ENCODE data around the gene UBAC2. TPM values are rescaled to one million over a fixed set of nuclear protein-coding genes. Genes with fewer than 3 reads are reported as not detected.
"Not testable (repeated sequence)": the region's sequence is repeated elsewhere in the genome, so short reads cannot be mapped to it uniquely, and the experiment has no call there.

Gene UBAC2
- polyA plus RNA-seq, 3 donors = 59.6 to 113 (median 96.7) TPM

DNA sequence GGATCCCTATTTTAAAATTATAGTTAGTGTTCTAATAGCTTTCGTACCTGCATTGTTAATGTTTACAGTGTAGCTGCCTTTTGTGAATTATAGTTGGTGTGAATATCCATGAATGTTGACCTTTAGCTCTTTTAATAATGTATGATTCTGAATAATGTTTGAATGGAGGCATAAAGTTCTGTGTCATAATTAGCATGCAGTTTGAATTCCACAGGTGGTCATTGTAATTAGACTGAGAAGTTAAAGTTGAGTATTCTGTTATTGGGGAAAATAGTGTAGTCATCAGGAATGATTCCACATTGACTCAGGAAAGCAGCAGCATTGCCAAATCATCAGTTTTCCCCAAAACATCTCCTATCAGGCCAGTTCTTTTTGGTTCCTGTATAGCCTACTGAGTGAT is 45.4 kb downstream of the UBAC2 start:
- H3K9me3 Mint-ChIP-seq = peaks cover 0 to 2% (median 0%) of the 10 kb centered on the region in 7 donors
- no peaks in the 10 kb centered on the region for H3K27me3 ChIP-seq (ENCODE audit: control insufficient read depth in 2 of 2, insufficient read depth in 2 of 2, low read length in 2 of 2)
- no peak overlapping the region for H3K4me3 ChIP-seq (replicated peaks in 1 of 3; ENCODE audit: low read depth in 2 of 3, low read length in 3 of 3)
- WGBS (ENCODE audit: insufficient coverage) = 100% methylated on average over 1 of the region's 1 CpG
- H3K9me3 ChIP-seq (replicated peaks in 1 of 2; ENCODE audit: control insufficient read depth in 1 of 2, insufficient read depth in 1 of 2, low read length in 2 of 2) = no peaks in the 10 kb centered on the region
- peaks cover 47 to 54% of the 10 kb centered on the region in 2 donors for H3K36me3 Mint-ChIP-seq
- intact Hi-C loops (cut with micrococcal nuclease) = no loop called here
- H3K4me1 Mint-ChIP-seq = peaks cover 13% of the 10 kb centered on the region
- H4K20me1 ChIP-seq (ENCODE audit: insufficient read depth, low read length) = no peaks in the 10 kb centered on the region
- H3K27ac ChIP-seq (ENCODE audit: low read depth in 1 of 2, low read length in 2 of 2) = no peak overlapping the region
- peaks cover 0 to 2% (median 0%) of the 10 kb centered on the region in 3 donors for H3K27me3 Mint-ChIP-seq (ENCODE audit: low read depth in 3 of 3)
- H3K4me2 ChIP-seq (replicated peaks; ENCODE audit: extremely low read depth, low read length, poor library complexity, severe bottlenecking) = no peak overlapping the region
- peaks cover 16 to 66% of the 10 kb centered on the region in 2 donors for H3K36me3 ChIP-seq (replicated peaks in 1 of 2; ENCODE audit: control insufficient read depth in 1 of 2, insufficient read depth in 2 of 2, low read length in 2 of 2)
- H3K9ac ChIP-seq (ENCODE audit: insufficient read depth, low read length, poor library complexity, severe bottlenecking) = no peak overlapping the region
- H3K4me1 ChIP-seq (ENCODE audit: control insufficient read depth in 1 of 2, insufficient read depth in 2 of 2, low read length in 2 of 2) = peaks cover 0 to 2% of the 10 kb centered on the region in 2 donors
- no peak overlapping the region for H3K27ac Mint-ChIP-seq
- DNase-seq = no peak
- H2AFZ ChIP-seq (ENCODE audit: insufficient read depth, low read depth, low read length, poor library complexity, severe bottlenecking) = no peak overlapping the region
- TF ChIP-seq, protein P1, sequence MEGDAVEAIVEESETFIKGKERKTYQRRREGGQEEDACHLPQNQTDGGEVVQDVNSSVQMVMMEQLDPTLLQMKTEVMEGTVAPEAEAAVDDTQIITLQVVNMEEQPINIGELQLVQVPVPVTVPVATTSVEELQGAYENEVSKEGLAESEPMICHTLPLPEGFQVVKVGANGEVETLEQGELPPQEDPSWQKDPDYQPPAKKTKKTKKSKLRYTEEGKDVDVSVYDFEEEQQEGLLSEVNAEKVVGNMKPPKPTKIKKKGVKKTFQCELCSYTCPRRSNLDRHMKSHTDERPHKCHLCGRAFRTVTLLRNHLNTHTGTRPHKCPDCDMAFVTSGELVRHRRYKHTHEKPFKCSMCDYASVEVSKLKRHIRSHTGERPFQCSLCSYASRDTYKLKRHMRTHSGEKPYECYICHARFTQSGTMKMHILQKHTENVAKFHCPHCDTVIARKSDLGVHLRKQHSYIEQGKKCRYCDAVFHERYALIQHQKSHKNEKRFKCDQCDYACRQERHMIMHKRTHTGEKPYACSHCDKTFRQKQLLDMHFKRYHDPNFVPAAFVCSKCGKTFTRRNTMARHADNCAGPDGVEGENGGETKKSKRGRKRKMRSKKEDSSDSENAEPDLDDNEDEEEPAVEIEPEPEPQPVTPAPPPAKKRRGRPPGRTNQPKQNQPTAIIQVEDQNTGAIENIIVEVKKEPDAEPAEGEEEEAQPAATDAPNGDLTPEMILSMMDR (IDR thresholded peaks at IDR 0.05) = no peak
- H3K4me3 Mint-ChIP-seq = no peak overlapping the region
- peaks cover 61% of the 10 kb centered on the region for H3K79me2 ChIP-seq (ENCODE audit: insufficient read depth, low read length)

DNA sequence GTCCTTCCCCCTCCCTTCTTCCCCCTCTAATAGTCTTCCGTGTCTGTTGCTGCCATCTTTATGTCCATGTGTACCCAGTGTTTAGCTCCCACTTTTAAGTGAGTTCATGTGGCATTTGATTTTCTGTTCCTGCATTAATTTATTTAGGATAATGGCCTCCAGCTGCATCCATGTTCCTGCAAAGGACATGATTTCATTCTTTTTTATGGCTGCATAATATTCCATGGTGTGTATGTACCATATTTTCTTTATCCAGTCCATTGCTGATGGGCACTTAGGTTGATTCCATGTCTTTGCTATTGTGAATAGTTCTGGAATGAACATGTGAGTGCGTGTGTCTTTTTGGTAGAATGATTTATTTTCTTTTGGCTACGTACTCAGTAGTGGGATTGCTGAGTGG is 48.5 kb downstream of the UBAC2 start:
- H3K9me3 ChIP-seq (replicated peaks in 1 of 2; ENCODE audit: control insufficient read depth in 1 of 2, insufficient read depth in 1 of 2, low read length in 2 of 2); H3K27ac Mint-ChIP-seq; H3K9me3 Mint-ChIP-seq; H3K27me3 ChIP-seq (ENCODE audit: control insufficient read depth in 2 of 2, insufficient read depth in 2 of 2, low read length in 2 of 2); intact Hi-C loops (cut with micrococcal nuclease); H3K27me3 Mint-ChIP-seq (ENCODE audit: low read depth in 3 of 3); H3K9ac ChIP-seq (ENCODE audit: insufficient read depth, low read length, poor library complexity, severe bottlenecking); H4K20me1 ChIP-seq (ENCODE audit: insufficient read depth, low read length); H3K4me3 ChIP-seq (replicated peaks in 1 of 3; ENCODE audit: low read depth in 2 of 3, low read length in 3 of 3); H2AFZ ChIP-seq (ENCODE audit: insufficient read depth, low read depth, low read length, poor library complexity, severe bottlenecking); H3K4me2 ChIP-seq (replicated peaks; ENCODE audit: extremely low read depth, low read length, poor library complexity, severe bottlenecking); H3K4me3 Mint-ChIP-seq; DNase-seq; H3K27ac ChIP-seq (ENCODE audit: low read depth in 1 of 2, low read length in 2 of 2): not testable (repeated sequence)
- WGBS (ENCODE audit: insufficient coverage) = 100% methylated on average over 3 of the region's 3 CpGs
- Mint-ChIP-seq H3K4me1 (peaks cover 23% of the 10 kb centered on the region), H3K36me3 (peaks cover 48 to 56% of the 10 kb centered on the region in 2 donors)
- Histone ChIP-seq H3K4me1 (ENCODE audit: control insufficient read depth in 1 of 2, insufficient read depth in 2 of 2, low read length in 2 of 2) (peaks cover 13 to 16% of the 10 kb centered on the region in 2 donors), H3K79me2 (ENCODE audit: insufficient read depth, low read length) (peaks cover 77% of the 10 kb centered on the region), H3K36me3 (replicated peaks in 1 of 2; ENCODE audit: control insufficient read depth in 1 of 2, insufficient read depth in 2 of 2, low read length in 2 of 2) (peaks cover 13 to 55% of the 10 kb centered on the region in 2 donors)

- Histone ChIP-seq H3K36me3 (replicated peaks in 1 of 2; ENCODE audit: control insufficient read depth in 1 of 2, insufficient read depth in 2 of 2, low read length in 2 of 2) (peaks cover 15 to 55% of the 10 kb centered on the region in 2 donors), H3K4me1 (ENCODE audit: control insufficient read depth in 1 of 2, insufficient read depth in 2 of 2, low read length in 2 of 2) (peaks cover 13 to 16% of the 10 kb centered on the region in 2 donors), H3K79me2 (ENCODE audit: insufficient read depth, low read length) (peaks cover 78% of the 10 kb centered on the region)
- Mint-ChIP-seq H3K27ac (peak overlapping the region in 1 of 7 donors; percentile 35), H3K4me1 (peaks cover 23% of the 10 kb centered on the region), H3K36me3 (peaks cover 46 to 53% of the 10 kb centered on the region in 2 donors)
- no CpG with 5 or more reads among the region's 2 CpGs for WGBS (ENCODE audit: insufficient coverage)
- H3K27ac ChIP-seq (ENCODE audit: low read depth in 1 of 2, low read length in 2 of 2); H3K9me3 ChIP-seq (replicated peaks in 1 of 2; ENCODE audit: control insufficient read depth in 1 of 2, insufficient read depth in 1 of 2, low read length in 2 of 2); DNase-seq; H4K20me1 ChIP-seq (ENCODE audit: insufficient read depth, low read length); H3K27me3 Mint-ChIP-seq (ENCODE audit: low read depth in 3 of 3); intact Hi-C loops (cut with micrococcal nuclease); H2AFZ ChIP-seq (ENCODE audit: insufficient read depth, low read depth, low read length, poor library complexity, severe bottlenecking); H3K9ac ChIP-seq (ENCODE audit: insufficient read depth, low read length, poor library complexity, severe bottlenecking); H3K4me3 ChIP-seq (replicated peaks in 1 of 3; ENCODE audit: low read depth in 2 of 3, low read length in 3 of 3); H3K4me3 Mint-ChIP-seq; H3K27me3 ChIP-seq (ENCODE audit: control insufficient read depth in 2 of 2, insufficient read depth in 2 of 2, low read length in 2 of 2); H3K9me3 Mint-ChIP-seq; H3K4me2 ChIP-seq (replicated peaks; ENCODE audit: extremely low read depth, low read length, poor library complexity, severe bottlenecking): not testable (repeated sequence)
Observed at GRCh38 chr13:99249606-99250005, 49.0 kb downstream of the UBAC2 start.

Measured in CD14-positive monocyte (primary cell).